HG02763 (cell line): Measurements from ENCODE around the gene DPM1.
"Not testable (repeated sequence)": the region's sequence is repeated elsewhere in the genome, so short reads cannot be mapped to it uniquely, and the experiment has no call there.

Source experiments
- ATAC-seq: cut with Tn5 transposase; IDR thresholded peaks from one replicate; pipeline ENCODE4 v1.9.1; 2021; ENCODE audit warnings: mild to moderate bottlenecking, moderate library complexity; ENCODE audit not compliant: unreplicated experiment

DPM1 gene

GRCh38 chr20:50980071-50980681 lies 21.8 kb upstream of the DPM1 start:
- no peak for ATAC-seq

GRCh38 chr20:50978533-50978932 lies 20.2 kb upstream of the DPM1 start:
- not testable (repeated sequence) for ATAC-seq

- no peak for ATAC-seq
Measured at GRCh38 chr20:50977066-50978021, 19.0 kb upstream of the DPM1 start.

GRCh38 chr20:50975701-50976330 lies 17.5 kb upstream of the DPM1 start:
- ATAC-seq, result no peak

GRCh38 chr20:50969912-50970311 lies 11.6 kb upstream of the DPM1 start:
- no peak for ATAC-seq

GRCh38 chr20:50969435-50969834 lies 11.1 kb upstream of the DPM1 start:
- ATAC-seq, result no peak

GRCh38 chr20:50968289-50968688 lies 10.0 kb upstream of the DPM1 start:
- no peak for ATAC-seq

GRCh38 chr20:50967586-50967985 lies 9.3 kb upstream of the DPM1 start:
- ATAC-seq, result no peak

- ATAC-seq, result no peak
Measured at GRCh38 chr20:50959543-50960126, 1.3 kb upstream of the DPM1 start.

GRCh38 chr20:50958615-50959542 lies 547 bp upstream of the DPM1 start, which contains the start of gene MOCS3:
TSS of gene MOCS3 (plus strand) at chr20:50958818. CDS start at chr20:50958843, 25 bp downstream.
- peak; percentile 77 for ATAC-seq

GRCh38 chr20:50957276-50957675 lies 1.1 kb downstream of the DPM1 start:
- ATAC-seq, result no peak

GRCh38 chr20:50953821-50954220 lies 4.5 kb downstream of the DPM1 start:
- no peak for ATAC-seq

- no peak for ATAC-seq
Measured at GRCh38 chr20:50953196-50953595, 5.1 kb downstream of the DPM1 start.

- ATAC-seq, result no peak
Measured at GRCh38 chr20:50948132-50948785, 10.1 kb downstream of the DPM1 start.

GRCh38 chr20:50943069-50943468 lies 15.3 kb downstream of the DPM1 start:
- no peak for ATAC-seq

GRCh38 chr20:50933589-50933988 lies 24.7 kb downstream of the DPM1 start:
- no peak for ATAC-seq

- no peak for ATAC-seq
Measured at GRCh38 chr20:50932691-50933280, 25.5 kb downstream of the DPM1 start.

GRCh38 chr20:50932016-50932485 lies 26.3 kb downstream of the DPM1 start:
- ATAC-seq, result no peak
